COLO668 (cell line): ENCODE results near the gene NAE1.
"Not testable (repeated sequence)": the region's sequence is repeated elsewhere in the genome, so short reads cannot be mapped to it uniquely, and the experiment has no call there.

Experiments used
- DNase-seq: peaks from one replicate; lab custom pipeline; 2025; ENCODE audit not compliant: unreplicated experiment; lab: John Stamatoyannopoulos, UW

NAE1 gene

GRCh38 chr16:66809765-66810164, 21.0 kb downstream of the NAE1 start:
- no peak for DNase-seq

- DNase-seq, result no peak
These were observed 28.6 kb downstream of the NAE1 start for GRCh38 chr16:66802159-66802558.

DNA sequence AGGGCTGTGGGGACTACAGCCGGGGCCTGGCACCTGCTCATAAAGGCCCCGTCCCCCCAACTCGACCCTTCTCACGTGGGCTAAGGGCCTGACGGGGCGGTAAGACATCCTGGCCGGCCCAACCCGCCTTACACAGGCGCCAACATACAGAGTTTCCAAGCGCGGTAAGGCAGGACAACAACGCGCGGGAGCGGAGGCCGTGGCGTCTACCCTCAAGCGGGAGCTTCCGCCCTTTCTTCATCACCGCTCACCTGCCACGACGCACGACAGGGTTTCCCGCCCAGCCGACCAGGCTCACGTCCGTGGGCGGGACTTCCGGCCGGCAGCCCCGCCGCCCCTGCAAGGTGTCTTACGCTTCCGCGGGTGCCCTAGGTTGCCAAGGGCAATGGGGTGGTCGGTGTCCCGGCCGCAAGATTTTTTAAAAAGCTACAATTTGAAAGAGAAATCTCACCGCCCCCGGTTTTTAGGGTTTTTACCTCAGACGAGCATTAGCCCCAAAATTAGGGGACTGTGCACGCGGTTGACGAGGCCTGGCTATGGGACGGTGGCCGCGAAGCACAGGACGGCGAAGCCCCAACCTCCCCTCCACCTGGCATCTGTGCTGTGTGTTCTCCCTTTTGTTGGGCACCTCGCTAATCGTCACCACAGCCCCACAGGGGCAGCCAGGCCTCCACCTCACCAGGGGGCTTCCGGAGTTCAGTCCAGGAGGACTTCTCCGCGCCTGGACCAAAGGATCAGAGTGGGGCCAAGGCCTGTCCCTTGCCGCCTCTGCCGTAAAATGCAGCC, 29.3 kb downstream of the NAE1 start, which contains the start of gene TERB1:
TSS of gene TERB1 (minus strand) at position 265 of the 786 bp plus-strand sequence. CDS start 4,786 bp downstream, outside the sequence.
- DNase-seq, result no peak

- DNase-seq, result no peak
These were observed 29.9 kb downstream of the NAE1 start for GRCh38 chr16:66800856-66801255.

GRCh38 chr16:66798161-66798560, 32.6 kb downstream of the NAE1 start:
- no peak for DNase-seq

DNA sequence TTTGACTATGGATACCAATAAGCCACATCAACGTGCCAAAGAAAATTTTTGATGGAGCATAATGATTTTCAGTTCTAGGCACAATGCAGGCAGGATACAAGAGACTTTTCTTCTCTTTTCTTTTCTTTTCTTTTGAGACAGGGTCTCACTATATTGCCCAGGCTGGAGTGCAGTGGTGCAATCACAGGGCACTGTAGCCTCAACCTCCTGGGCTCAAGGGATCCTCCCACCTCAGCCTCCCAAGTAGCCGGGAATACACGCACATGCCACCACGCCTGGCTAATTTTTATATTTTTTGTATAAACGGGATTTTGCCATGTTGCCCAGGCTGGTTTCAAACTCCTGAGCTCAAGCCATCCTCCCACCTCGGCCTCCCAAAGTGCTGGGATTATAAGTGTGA, 36.8 kb downstream of the NAE1 start:
- DNase-seq, result not testable (repeated sequence)

GRCh38 chr16:66790130-66790733, 40.5 kb downstream of the NAE1 start:
- no peak for DNase-seq

DNA sequence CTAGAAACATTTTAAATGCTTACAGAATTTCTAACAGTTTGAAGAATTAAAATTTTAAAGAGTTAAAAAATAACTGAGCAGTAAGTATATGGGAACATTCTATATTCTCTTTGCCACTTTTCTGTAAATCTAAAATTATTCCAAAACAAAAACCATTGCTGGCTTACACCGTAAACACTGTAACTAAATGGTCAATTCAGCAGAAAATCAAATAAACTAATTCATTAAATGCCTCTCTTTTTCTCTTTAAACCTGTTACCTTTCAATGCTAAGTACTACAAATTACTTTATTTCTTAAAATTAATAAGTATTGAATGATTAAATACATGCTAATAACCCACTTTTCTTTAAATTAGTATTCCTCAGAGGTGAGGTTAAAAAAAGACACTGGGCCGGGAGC, 43.3 kb downstream of the NAE1 start:
- DNase-seq, result no peak

- no peak for DNase-seq
These were observed 44.2 kb downstream of the NAE1 start for GRCh38 chr16:66786551-66786950.

DNA sequence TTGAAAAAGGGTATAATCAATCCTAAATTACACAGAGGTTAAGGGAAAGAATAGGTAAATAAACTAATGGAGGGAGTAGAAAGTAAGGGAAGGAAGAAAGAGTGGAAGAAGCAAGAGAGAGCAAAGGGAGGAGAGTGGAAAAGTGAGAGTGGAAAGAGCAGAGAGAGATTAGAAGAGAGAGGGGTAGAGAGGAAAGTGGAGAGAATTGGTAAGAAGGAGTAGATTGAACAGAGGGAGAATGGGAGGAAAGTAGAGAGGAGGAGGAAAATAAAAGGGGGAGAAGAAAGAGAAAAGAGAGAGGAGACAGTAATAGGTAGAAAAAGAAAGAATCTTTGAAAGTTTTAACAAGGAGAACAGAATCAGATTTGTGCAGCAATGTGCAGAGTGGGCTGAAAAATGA, 54.3 kb downstream of the NAE1 start:
- no peak for DNase-seq

DNA sequence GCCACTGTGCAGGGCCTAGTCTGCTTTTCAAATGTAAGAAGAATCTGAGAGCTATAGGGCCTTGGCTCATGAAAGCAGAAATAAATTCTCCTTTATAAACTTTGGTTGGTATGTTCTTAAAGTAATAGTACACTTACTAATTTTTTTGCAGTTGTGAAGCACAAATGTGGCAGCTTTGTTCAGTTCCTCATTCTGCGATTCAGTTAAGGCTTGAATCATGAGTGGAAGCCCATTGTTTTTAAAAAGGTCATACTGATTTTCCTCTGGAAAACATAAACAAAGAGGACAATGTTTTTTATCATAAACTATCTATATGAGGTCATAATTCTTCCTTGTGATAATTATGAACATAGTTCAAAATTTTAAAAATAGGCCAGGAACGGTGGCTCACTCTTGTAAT, 55.8 kb downstream of the NAE1 start:
- no peak for DNase-seq

GRCh38 chr16:66758086-66758485, 72.7 kb downstream of the NAE1 start:
- DNase-seq, result no peak

DNA sequence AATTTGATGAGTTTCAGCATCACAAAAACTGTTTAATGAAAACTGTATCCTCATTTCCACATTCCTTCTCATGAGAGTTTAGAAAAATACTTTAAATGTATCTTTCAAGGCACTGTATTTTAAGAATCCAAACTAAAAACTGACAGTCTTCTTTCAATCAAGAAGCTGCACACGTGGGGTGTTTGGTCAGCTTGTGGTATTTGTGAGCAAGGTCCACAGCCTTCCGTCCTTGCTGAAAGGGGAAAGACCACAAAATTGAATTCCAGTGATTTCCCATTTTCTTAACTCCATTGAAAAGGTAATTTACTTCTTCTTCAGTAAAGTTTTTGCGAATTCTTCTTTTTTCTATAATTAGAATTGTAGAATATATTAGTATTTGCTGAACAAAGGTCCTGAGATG, 76.0 kb downstream of the NAE1 start:
- no peak for DNase-seq

DNA sequence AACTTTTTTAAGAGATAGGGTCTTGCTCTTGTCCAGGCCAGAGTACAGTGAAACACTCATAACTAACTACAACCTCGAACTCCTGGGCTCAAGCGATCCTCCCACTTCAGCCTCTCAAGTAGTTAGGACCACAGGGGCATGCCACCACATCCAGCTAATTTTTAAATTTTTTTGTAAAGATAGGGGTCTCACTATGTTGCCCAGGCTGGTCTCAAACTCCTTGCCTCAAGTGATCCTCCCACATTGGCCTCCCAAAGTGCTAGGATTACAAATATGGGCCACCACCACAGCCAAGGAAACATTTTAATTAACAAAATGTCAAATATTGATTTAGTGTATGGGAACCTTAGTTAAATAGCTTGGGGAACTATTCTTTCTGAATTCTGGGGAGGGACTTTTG, 76.6 kb downstream of the NAE1 start:
- DNase-seq, result no peak

GRCh38 chr16:66752958-66753357, 77.8 kb downstream of the NAE1 start:
- DNase-seq, result no peak
